K562 (cell line): Measurements from ENCODE around the gene ITSN1. TPM values are rescaled to one million over a fixed set of nuclear protein-coding genes. Genes with fewer than 3 reads are reported as not detected.
A peak's percentile ranks its signal among the peaks of the same experiment; 100 is the strongest.

Experiments used
- CBX3 ChIP-seq, 2 experiments: IDR thresholded peaks; 1 replicate in 1 of 2; 2 replicates in 1 of 2; pipeline ENCODE4 v1.6.1; 2012; ENCODE audit warnings: inconsistent platforms in 2 of 2, low read length in 2 of 2, borderline replicate concordance in 1 of 2, control low read depth in 1 of 2
- CC2D1A ChIP-seq: fragments of 450-650 bp; IDR thresholded peaks from 2 replicates; pipeline ENCODE4 v1.6.1; 2017; ENCODE audit warnings: mild to moderate bottlenecking
- CLOCK ChIP-seq: fragments of 250-450 bp; sonication (Bioruptor Pico); IDR thresholded peaks from 2 replicates; pipeline ENCODE4 v1.4.0; 2020; ENCODE audit warnings: mild to moderate bottlenecking, moderate library complexity, borderline replicate concordance
- MAFK ChIP-seq: IDR thresholded peaks from 2 replicates; pipeline ENCODE4 v1.6.1; 2011; ENCODE audit warnings: low read length, improper control_type of control experiment
- NFIC ChIP-seq: fragments of 450-650 bp; IDR thresholded peaks from 2 replicates; pipeline ENCODE4 v1.6.1; 2017; ENCODE audit warnings: mild to moderate bottlenecking, inconsistent platforms
- PHF8 ChIP-seq: fragments of 200-600 bp; sonication (generic); IDR thresholded peaks from 2 replicates; pipeline ENCODE4 v1.6.1; 2012; ENCODE audit warnings: mixed run types, mild to moderate bottlenecking, inconsistent platforms, low read length, moderate library complexity, borderline replicate concordance
- RCOR1 ChIP-seq, 2 experiments: IDR thresholded peaks; 2 replicates each; pipeline ENCODE4 v1.6.1; 2012; ENCODE audit warnings: low read depth in 2 of 2, low read length in 2 of 2, borderline replicate concordance in 1 of 2, improper control_type of control experiment in 1 of 2
- SMARCE1 ChIP-seq: fragments of 450-650 bp; IDR thresholded peaks from 2 replicates; pipeline ENCODE4 v1.7.1; 2016; ENCODE audit warnings: mild to moderate bottlenecking
- SRF ChIP-seq, 2 experiments: fragments of 250-450, 450-650 bp in 1 of 2; sonication (Bioruptor Pico) in 1 of 2; sonication (generic) in 1 of 2; formaldehyde crosslinking; IDR thresholded peaks; 2 replicates each; pipeline versions ENCODE4 v1.5.0 to v1.5.1; 2020 to 2022; ENCODE audit warnings: mild to moderate bottlenecking in 1 of 2, missing genetic modification reagents in 1 of 2
- ZFP36 ChIP-seq: fragments of 150-350 bp; IDR thresholded peaks from 2 replicates; pipeline ENCODE4 v1.6.1; 2018; ENCODE audit warnings: low read length, low read depth; ENCODE audit not compliant: partially characterized antibody
- ZNF133 ChIP-seq: fragments of 250-450 bp; sonication (Bioruptor Pico); IDR thresholded peaks from 2 replicates; pipeline ENCODE4 v1.4.0; 2020; ENCODE audit warnings: mild to moderate bottlenecking
- ZNF699 ChIP-seq: fragments of 250-450 bp; sonication (Bioruptor Pico); IDR thresholded peaks from 2 replicates; pipeline ENCODE4 v1.8.0; 2021; ENCODE audit warnings: mild to moderate bottlenecking, moderate library complexity; ENCODE audit not compliant: insufficient replicate concordance
- polyA plus RNA-seq, 8 experiments: library from polyadenylated mRNA; depleted of rRNA in 4 of 8; stranded (reverse) in 5 of 8; unstranded in 3 of 8; fragments of >200 nt; fragmentation: Nextera tagmentation in 2 of 8; fragmentation: Illumina TruSeq in 1 of 8; extraction: Ambion mirVana in 2 of 8; extraction: Trizol in 1 of 8; gene quantifications; 2 replicates each; pipeline versions ENCODE4 v1.2.1 to v1.2.3, GENCODE V29; 2011 to 2014; ENCODE audit warnings: inconsistent platforms in 1 of 8, missing spikeins in 1 of 8
- total RNA-seq, 7 experiments: library from RNA; depleted of rRNA in 6 of 7; stranded (reverse); fragments of >200 nt in 6 of 7; fragmentation: Illumina TruSeq in 2 of 7; extraction: Trizol in 2 of 7; gene quantifications; 2 replicates each; pipeline versions ENCODE4 v1.2.1 to v1.2.3, GENCODE V29; 2011 to 2021; ENCODE audit warnings: low replicate concordance in 1 of 7
- TF ChIP-seq, protein P1 (sequence below): sonication (generic); formaldehyde crosslinking; IDR thresholded peaks from 2 replicates; pipeline ENCODE4 v1.8.1; 2023; ENCODE audit warnings: missing genetic modification reagents, mild to moderate bottlenecking, borderline replicate concordance
- TF ChIP-seq, protein P2 (sequence below): fragments of 250-450 bp; sonication (Bioruptor Pico); IDR thresholded peaks from 2 replicates; pipeline ENCODE4 v1.5.0; 2021; ENCODE audit warnings: mild to moderate bottlenecking, borderline replicate concordance

Gene ITSN1
- total and polyA plus RNA-seq, 9 of the 15 experiments (the other 6 are each of a cell fraction or from before 2014, with no cell fraction given) = 1.1 to 12.6 (median 4.8) TPM

DNA sequence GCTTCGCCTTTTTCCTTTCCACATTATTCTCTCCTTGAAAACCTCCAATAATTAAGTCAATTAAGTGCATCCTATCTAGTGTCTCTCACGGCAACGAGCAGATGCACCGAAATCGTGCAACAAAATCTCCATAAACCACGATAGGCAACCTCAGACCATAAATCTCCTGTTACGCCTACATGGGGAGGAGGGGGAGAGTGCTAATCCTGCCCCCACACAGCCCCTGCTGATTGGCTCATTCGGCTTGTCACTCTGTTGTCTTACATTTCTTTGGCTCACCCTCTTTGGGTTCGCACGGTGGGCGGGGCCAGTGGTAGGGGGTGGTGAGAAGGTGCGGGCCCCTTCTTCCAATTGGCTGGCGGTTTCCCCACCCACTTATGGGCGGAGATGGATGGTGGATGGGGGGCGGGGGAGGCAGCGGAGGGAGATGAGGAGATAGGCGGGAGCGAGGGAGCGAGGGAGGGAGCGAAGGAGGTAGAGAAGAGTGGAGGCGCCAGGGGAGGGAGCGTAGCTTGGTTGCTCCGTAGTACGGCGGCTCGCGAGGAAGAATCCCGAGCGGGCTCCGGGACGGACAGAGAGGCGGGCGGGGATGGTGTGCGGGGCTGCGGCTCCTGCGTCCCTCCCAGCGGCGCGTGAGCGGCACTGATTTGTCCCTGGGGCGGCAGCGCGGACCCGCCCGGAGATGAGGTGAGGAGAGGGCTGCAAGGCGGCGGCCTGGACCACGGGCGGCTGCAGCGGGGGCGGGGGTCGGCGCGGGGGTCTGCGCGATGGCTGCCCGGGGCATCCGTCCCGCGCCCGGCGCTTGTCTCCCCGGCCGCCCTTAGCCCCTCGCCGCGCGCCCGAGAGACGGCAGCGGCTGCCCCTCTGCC lies at the start of gene ITSN1 (continued):
- TF ChIP-seq CLOCK (CRISPR knock-in tag) (no peak), RCOR1 (IDR thresholded peaks at IDR 0.05; ENCODE audit: borderline replicate concordance in 1 of 2, low read depth in 2 of 2, low read length in 2 of 2) (peak; percentile 10 to 80), SRF (CRISPR knock-in tag; IDR thresholded peaks at IDR 0.05) (peak in 1 of 2 experiments; percentile 31; a peak in 1 of 4 replicates), SMARCE1 (peak; percentile 75), NFIC (peak; percentile 20; the same call in 1 of the 2 replicates), CC2D1A (0 out of 2 replicates have a peak, but pooled peaks have one; percentile 15), ZFP36 (no peak), ZNF133 (CRISPR knock-in tag) (no peak; the same call in 1 of the 2 replicates), MAFK (no peak), CBX3 (IDR thresholded peaks at IDR 0.05; ENCODE audit: borderline replicate concordance in 1 of 2, low read length in 2 of 2) (no peak; a peak in 1 of 3 replicates), ZNF699 (CRISPR knock-in tag) (no peak), PHF8 (peak; percentile 51; the same call in 1 of the 2 replicates)
- TF ChIP-seq, protein P1, sequence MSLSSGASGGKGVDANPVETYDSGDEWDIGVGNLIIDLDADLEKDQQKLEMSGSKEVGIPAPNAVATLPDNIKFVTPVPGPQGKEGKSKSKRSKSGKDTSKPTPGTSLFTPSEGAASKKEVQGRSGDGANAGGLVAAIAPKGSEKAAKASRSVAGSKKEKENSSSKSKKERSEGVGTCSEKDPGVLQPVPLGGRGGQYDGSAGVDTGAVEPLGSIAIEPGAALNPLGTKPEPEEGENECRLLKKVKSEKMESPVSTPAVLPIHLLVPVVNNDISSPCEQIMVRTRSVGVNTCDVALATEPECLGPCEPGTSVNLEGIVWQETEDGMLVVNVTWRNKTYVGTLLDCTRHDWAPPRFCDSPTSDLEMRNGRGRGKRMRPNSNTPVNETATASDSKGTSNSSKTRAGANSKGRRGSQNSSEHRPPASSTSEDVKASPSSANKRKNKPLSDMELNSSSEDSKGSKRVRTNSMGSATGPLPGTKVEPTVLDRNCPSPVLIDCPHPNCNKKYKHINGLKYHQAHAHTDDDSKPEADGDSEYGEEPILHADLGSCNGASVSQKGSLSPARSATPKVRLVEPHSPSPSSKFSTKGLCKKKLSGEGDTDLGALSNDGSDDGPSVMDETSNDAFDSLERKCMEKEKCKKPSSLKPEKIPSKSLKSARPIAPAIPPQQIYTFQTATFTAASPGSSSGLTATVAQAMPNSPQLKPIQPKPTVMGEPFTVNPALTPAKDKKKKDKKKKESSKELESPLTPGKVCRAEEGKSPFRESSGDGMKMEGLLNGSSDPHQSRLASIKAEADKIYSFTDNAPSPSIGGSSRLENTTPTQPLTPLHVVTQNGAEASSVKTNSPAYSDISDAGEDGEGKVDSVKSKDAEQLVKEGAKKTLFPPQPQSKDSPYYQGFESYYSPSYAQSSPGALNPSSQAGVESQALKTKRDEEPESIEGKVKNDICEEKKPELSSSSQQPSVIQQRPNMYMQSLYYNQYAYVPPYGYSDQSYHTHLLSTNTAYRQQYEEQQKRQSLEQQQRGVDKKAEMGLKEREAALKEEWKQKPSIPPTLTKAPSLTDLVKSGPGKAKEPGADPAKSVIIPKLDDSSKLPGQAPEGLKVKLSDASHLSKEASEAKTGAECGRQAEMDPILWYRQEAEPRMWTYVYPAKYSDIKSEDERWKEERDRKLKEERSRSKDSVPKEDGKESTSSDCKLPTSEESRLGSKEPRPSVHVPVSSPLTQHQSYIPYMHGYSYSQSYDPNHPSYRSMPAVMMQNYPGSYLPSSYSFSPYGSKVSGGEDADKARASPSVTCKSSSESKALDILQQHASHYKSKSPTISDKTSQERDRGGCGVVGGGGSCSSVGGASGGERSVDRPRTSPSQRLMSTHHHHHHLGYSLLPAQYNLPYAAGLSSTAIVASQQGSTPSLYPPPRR (CRISPR knock-in tag) = no peak
- TF ChIP-seq, protein P2, sequence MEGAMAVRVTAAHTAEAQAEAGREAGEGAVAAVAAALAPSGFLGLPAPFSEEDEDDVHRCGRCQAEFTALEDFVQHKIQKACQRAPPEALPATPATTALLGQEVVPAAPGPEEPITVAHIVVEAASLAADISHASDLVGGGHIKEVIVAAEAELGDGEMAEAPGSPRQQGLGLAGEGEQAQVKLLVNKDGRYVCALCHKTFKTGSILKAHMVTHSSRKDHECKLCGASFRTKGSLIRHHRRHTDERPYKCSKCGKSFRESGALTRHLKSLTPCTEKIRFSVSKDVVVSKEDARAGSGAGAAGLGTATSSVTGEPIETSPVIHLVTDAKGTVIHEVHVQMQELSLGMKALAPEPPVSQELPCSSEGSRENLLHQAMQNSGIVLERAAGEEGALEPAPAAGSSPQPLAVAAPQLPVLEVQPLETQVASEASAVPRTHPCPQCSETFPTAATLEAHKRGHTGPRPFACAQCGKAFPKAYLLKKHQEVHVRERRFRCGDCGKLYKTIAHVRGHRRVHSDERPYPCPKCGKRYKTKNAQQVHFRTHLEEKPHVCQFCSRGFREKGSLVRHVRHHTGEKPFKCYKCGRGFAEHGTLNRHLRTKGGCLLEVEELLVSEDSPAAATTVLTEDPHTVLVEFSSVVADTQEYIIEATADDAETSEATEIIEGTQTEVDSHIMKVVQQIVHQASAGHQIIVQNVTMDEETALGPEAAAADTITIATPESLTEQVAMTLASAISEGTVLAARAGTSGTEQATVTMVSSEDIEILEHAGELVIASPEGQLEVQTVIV = no peak
